ENCODE measurements around the gene TLK1.

DNA sequence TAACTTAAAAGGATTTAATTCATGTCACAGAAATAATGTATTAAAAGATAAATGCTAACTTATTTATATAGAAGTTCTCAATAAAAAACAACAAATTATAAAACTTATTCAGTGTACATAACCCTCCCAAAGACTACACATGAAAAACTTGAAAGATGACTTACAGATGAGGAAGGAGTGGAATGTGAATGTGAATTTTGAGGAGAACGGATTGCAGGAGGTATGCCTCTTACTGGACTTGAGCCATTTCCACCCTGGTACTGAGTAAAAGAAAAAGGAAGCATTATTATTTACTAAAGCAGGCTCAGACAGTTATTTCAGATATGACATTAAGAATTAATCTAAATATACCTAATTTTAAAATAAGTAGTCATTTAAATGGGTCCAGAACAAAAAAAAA is 104.4 kb downstream of the TLK1 start:
- TF ChIP-seq POLR2A (IDR thresholded peaks at IDR 0.05; ENCODE audit: low read depth, low read length) (no peak), POLR2AphosphoS5 (IDR thresholded peaks at IDR 0.05; ENCODE audit: low read depth, low read length) (no peak), TAF1 (IDR thresholded peaks at IDR 0.05; ENCODE audit: borderline replicate concordance, low read depth, low read length) (no peak)
